Measurements from ENCODE around the gene NF2.

DNA sequence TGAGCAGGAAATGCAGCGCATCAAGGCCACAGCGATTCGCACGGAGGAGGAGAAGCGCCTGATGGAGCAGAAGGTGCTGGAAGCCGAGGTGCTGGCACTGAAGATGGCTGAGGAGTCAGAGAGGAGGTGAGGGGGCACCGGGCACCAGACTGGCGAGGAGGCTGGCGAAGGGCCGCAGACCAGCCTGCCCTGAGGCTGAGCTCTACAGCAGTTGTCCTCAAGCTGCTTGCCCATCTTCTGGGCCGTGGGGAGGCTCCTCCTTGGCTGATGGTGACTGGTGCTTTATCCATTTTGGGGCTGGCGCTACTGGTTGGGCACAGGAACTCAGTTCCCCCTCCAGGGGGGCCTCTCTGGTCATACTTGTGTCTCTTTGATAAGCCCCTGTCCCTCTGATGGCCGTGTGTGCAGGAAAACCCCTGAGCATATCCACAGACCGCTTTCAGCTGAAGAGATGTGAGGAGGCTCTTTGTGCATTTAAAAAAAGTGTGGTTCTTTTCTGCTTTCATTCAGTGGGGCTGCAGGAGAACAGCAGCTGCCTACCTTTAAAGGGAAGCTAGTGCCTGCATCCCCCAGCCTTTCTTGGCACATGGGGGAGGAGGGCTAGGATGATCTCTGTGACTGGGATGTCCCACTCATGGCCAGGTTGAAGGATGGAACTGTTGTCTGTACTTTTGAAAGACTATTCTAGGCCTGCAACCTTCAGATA lies 70.1 kb downstream of the NF2 start:
- TF ChIP-seq, protein P1, sequence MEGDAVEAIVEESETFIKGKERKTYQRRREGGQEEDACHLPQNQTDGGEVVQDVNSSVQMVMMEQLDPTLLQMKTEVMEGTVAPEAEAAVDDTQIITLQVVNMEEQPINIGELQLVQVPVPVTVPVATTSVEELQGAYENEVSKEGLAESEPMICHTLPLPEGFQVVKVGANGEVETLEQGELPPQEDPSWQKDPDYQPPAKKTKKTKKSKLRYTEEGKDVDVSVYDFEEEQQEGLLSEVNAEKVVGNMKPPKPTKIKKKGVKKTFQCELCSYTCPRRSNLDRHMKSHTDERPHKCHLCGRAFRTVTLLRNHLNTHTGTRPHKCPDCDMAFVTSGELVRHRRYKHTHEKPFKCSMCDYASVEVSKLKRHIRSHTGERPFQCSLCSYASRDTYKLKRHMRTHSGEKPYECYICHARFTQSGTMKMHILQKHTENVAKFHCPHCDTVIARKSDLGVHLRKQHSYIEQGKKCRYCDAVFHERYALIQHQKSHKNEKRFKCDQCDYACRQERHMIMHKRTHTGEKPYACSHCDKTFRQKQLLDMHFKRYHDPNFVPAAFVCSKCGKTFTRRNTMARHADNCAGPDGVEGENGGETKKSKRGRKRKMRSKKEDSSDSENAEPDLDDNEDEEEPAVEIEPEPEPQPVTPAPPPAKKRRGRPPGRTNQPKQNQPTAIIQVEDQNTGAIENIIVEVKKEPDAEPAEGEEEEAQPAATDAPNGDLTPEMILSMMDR (IDR thresholded peaks at IDR 0.05) = no peak
- TF ChIP-seq POLR2A (IDR thresholded peaks at IDR 0.05) = no peak
